Testis (tissue), 3 donors: ENCODE data around the gene ZMIZ1. TPM values are rescaled to one million over a fixed set of nuclear protein-coding genes. Genes with fewer than 3 reads are reported as not detected.

ENCODE experiments used
- DNase-seq: peaks from one replicate; pipeline ENCODE4 v3.0.0-alpha.2; 2019
- H3K27ac ChIP-seq, 2 donors: fragments of 200-600 bp; sonication (generic); one replicate each; pipeline ENCODE4 v1.5.1; 2019
- H3K27me3 ChIP-seq: fragments of 200-600 bp; sonication (generic); one replicate; pipeline ENCODE4 v1.5.1; 2019
- H3K36me3 ChIP-seq: fragments of 200-600 bp; sonication (generic); one replicate; pipeline ENCODE4 v1.5.1; 2017; ENCODE audit warnings: low read depth; ENCODE audit errors: missing control alignments
- H3K4me1 ChIP-seq: fragments of 200-600 bp; sonication (generic); one replicate; pipeline ENCODE4 v1.5.1; 2019
- H3K4me3 ChIP-seq, 2 donors: fragments of 200-600 bp; sonication (generic); one replicate each; pipeline ENCODE4 v1.5.1; 2017 to 2019
- H3K9me3 ChIP-seq: fragments of 200-600 bp; sonication (generic); one replicate; pipeline ENCODE4 v1.5.1; 2017
- CTCF ChIP-seq, 3 experiments: fragments of 450-650 bp in 2 of 3; fragments of 200-600 bp in 1 of 3; sonication (generic) in 1 of 3; IDR thresholded peaks; one replicate each; pipeline ENCODE4 v1.5.1; 2016 to 2019; ENCODE audit warnings: antibody characterized with exemption in 3 of 3, mild to moderate bottlenecking in 2 of 3, moderate library complexity in 1 of 3
- POLR2A ChIP-seq: fragments of 450-650 bp; IDR thresholded peaks from one replicate; pipeline ENCODE4 v1.6.1; 2017; ENCODE audit warnings: antibody characterized with exemption, mild to moderate bottlenecking, moderate library complexity
- WGBS, 2 donors: methylation state at CpG; one replicate each; pipeline ENCODE4 v1.1.5; 2018; 5-methylcytosine and 5-hydroxymethylcytosine counted together
- intact Hi-C: fragments of 100-400 bp; cut with DNase I; formaldehyde crosslinking; loops from one replicate; pipeline ENCODE4 v1.15.1; 2023; ENCODE audit warnings: low total_unique reads
- polyA plus RNA-seq: library from polyadenylated mRNA; stranded (reverse); fragments of 350-450 nt; fragmentation: Illumina TruSeq; extraction: RNeasy Lipid Tissue Mini Kit (QIAGEN cat#74804); gene quantifications from one replicate; pipeline ENCODE4 v1.2.3, GENCODE V29; 2014; ENCODE audit warnings: low read depth, low replicate concordance; ENCODE audit not compliant: insufficient read depth
- total RNA-seq, 2 donors: library from RNA; depleted of rRNA; stranded (reverse); fragments of >200 nt; gene quantifications; one replicate each; pipeline ENCODE4 v1.2.3, GENCODE V29; 2016

The ZMIZ1 gene
- total and polyA plus RNA-seq, 3 donors from 2014 or later: 15.2 to 22.0 (median 18.8) TPM

GRCh38 chr10:79189853-79190435 lies 121.2 kb downstream of the ZMIZ1 start:
- Histone ChIP-seq H3K9me3 (no peaks in the 10 kb centered on the region), H3K27ac (no peak overlapping the region), H3K36me3 (no peaks in the 10 kb centered on the region), H3K27me3 (no peaks in the 10 kb centered on the region), H3K4me3 (no peak overlapping the region), H3K4me1 (peaks cover 31% of the 10 kb centered on the region)
- intact Hi-C loops: loop anchor here (10.0 kb wide), 3 partner anchors 115 to 1145 kb away; no protein-coding TSS in a partner anchor
- DNase-seq: no peak
- 87 to 90% methylated on average over 7 to 10 of the region's 10 CpGs for WGBS, 2 donors
- TF ChIP-seq CTCF (IDR thresholded peaks at IDR 0.05): no peak
- no peak for TF ChIP-seq POLR2A

- intact Hi-C loops: loop anchor here (10.0 kb wide), 3 partner anchors 116 to 1146 kb away; no protein-coding TSS in a partner anchor
- Histone ChIP-seq H3K36me3 (no peaks in the 10 kb centered on the region), H3K27ac (no peak overlapping the region), H3K9me3 (no peaks in the 10 kb centered on the region), H3K27me3 (no peaks in the 10 kb centered on the region), H3K4me3 (no peak overlapping the region), H3K4me1 (peaks cover 28% of the 10 kb centered on the region)
- 83 to 88% methylated on average over 1 of the region's 1 CpG for WGBS, 2 donors
- TF ChIP-seq CTCF (IDR thresholded peaks at IDR 0.05) (no peak), POLR2A (no peak)
- no peak for DNase-seq
These were observed 122.0 kb downstream of the ZMIZ1 start for GRCh38 chr10:79190740-79191261.

- no peak for DNase-seq
- intact Hi-C loops: loop anchor here (10.0 kb wide), 3 partner anchors 117 to 1147 kb away; no protein-coding TSS in a partner anchor
- WGBS, 2 donors: 77 to 82% methylated on average over 4 of the region's 4 CpGs
- no peak overlapping the region for H3K27ac ChIP-seq
- H3K4me3 ChIP-seq: no peak overlapping the region
- peaks cover 14% of the 10 kb centered on the region for H3K4me1 ChIP-seq
- no peaks in the 10 kb centered on the region for H3K9me3 ChIP-seq
- no peaks in the 10 kb centered on the region for H3K36me3 ChIP-seq
- H3K27me3 ChIP-seq: no peaks in the 10 kb centered on the region
- TF ChIP-seq POLR2A (no peak), CTCF (IDR thresholded peaks at IDR 0.05) (no peak)
These were observed 123.3 kb downstream of the ZMIZ1 start for GRCh38 chr10:79191951-79192676.

GRCh38 chr10:79192677-79193003 lies 123.9 kb downstream of the ZMIZ1 start:
- H3K4me1 ChIP-seq: peaks cover 9% of the 10 kb centered on the region
- TF ChIP-seq CTCF (IDR thresholded peaks at IDR 0.05): no peak
- TF ChIP-seq POLR2A: no peak
- no peaks in the 10 kb centered on the region for H3K9me3 ChIP-seq
- H3K4me3 ChIP-seq: no peak overlapping the region
- 75% methylated on average over 4 of the region's 4 CpGs for WGBS, 2 donors
- intact Hi-C loops: loop anchor here (10.0 kb wide), 3 partner anchors 118 to 1148 kb away; no protein-coding TSS in a partner anchor
- no peaks in the 10 kb centered on the region for H3K27me3 ChIP-seq
- DNase-seq: no peak
- H3K27ac ChIP-seq: no peak overlapping the region
- no peaks in the 10 kb centered on the region for H3K36me3 ChIP-seq
